SKM-1 treated with dmso at 0.1 percent for 144 hours (cell line): ENCODE measurements around the gene ATF2.

ENCODE experiments used
- DNase-seq: peaks from one replicate; lab custom pipeline; 2025; ENCODE audit not compliant: unreplicated experiment; lab: John Stamatoyannopoulos, UW

The ATF2 gene

GRCh38 chr2:175167792-175168563 is at the start of gene ATF2:
ATF2 (minus strand) TSS chr2:175168203; CDS start chr2:175136443, 31,760 bp downstream.
- DNase-seq = peak; percentile 99

GRCh38 chr2:175207741-175208438 is 39.9 kb upstream of the ATF2 start:
- no peak for DNase-seq

- DNase-seq = no peak
These were observed 38.9 kb upstream of the ATF2 start for GRCh38 chr2:175206866-175207265.

GRCh38 chr2:175205523-175205922 is 37.5 kb upstream of the ATF2 start:
- no peak for DNase-seq

- DNase-seq = peak; percentile 27
These were observed 35.9 kb upstream of the ATF2 start for GRCh38 chr2:175203621-175204496.

GRCh38 chr2:175195012-175195411 is 27.0 kb upstream of the ATF2 start:
- no peak for DNase-seq

GRCh38 chr2:175188761-175189160 is 20.8 kb upstream of the ATF2 start:
- DNase-seq = no peak

- DNase-seq = peak; percentile 23
These were observed 19.4 kb upstream of the ATF2 start for GRCh38 chr2:175187378-175187777.

- no peak for DNase-seq
These were observed 15.7 kb upstream of the ATF2 start for GRCh38 chr2:175183674-175184073.

- DNase-seq = no peak
These were observed 13.9 kb upstream of the ATF2 start for GRCh38 chr2:175181877-175182308.

GRCh38 chr2:175181104-175181876 is 13.3 kb upstream of the ATF2 start, which contains the start of gene ATP5MC3:
ATP5MC3 (minus strand) TSS chr2:175181710; CDS start chr2:175181393, 317 bp downstream.
- peak; percentile 93 for DNase-seq

- DNase-seq = peak; percentile 30
These were observed 12.7 kb upstream of the ATF2 start for GRCh38 chr2:175180701-175181103.

GRCh38 chr2:175176624-175177023 is 8.6 kb upstream of the ATF2 start:
- no peak for DNase-seq

- no peak for DNase-seq
These were observed 7.9 kb upstream of the ATF2 start for GRCh38 chr2:175175896-175176295.

GRCh38 chr2:175175320-175175719 is 7.3 kb upstream of the ATF2 start:
- no peak for DNase-seq

GRCh38 chr2:175170659-175171304 is 2.8 kb upstream of the ATF2 start:
- DNase-seq = no peak

- DNase-seq = no peak
These were observed 1.2 kb upstream of the ATF2 start for GRCh38 chr2:175169191-175169590.

GRCh38 chr2:175168564-175168945 is 552 bp upstream of the ATF2 start:
- no peak for DNase-seq

- DNase-seq = no peak
These were observed 769 bp downstream of the ATF2 start for GRCh38 chr2:175167076-175167791.
